HG02943 (cell line): ENCODE results near the gene IGSF23.
"Not testable (repeated sequence)": the region's sequence is repeated elsewhere in the genome, so short reads cannot be mapped to it uniquely, and the experiment has no call there.

Experiments used
- ATAC-seq: cut with Tn5 transposase; IDR thresholded peaks from one replicate; pipeline ENCODE4 v1.9.1; 2021; ENCODE audit warnings: mild to moderate bottlenecking, low read depth, moderate library complexity; ENCODE audit not compliant: unreplicated experiment

Gene IGSF23

DNA sequence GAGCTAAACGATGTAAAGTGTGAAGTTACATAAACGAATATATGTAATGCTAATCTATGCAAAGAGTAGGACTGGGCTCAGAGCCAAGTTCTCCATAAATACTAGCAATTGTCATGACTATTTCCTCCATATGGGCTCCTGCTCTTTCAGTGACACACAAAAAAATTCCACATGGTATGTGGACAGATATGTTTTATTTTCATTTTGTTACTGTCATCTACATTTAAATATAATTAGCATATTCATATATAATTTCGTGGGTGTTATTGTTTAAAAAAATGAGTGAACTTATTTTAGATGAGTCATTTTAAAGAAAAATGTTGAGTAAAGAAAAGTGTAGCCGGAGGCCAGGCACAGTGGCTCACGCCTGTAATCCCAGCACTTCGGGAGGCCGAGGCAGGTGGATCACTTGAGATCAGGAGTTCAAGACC, 5.0 kb upstream of the IGSF23 start:
- no peak for ATAC-seq

DNA sequence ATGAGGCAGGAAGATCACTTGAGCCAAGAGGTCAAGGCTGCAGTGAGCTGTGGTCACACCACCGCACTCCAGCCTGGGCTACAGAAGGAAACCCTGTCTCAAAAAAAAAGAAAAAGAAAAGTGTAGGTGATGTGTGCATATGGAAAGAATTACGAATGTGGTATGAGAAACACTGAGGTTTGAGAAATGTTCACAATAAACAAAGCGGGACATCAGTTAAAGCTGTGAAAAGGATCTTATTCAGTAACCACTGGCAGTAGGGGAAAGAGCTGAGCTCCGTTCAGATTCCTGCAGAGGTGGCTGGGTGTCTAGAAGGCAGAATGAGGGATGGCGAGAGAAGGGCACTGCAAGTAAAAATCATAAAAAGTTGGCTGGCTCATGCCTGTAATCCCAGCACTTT, 4.1 kb upstream of the IGSF23 start:
- ATAC-seq, result no peak

- not testable (repeated sequence) for ATAC-seq
These were observed 2.9 kb upstream of the IGSF23 start for GRCh38 chr19:44610497-44610896.

- ATAC-seq, result no peak
These were observed 1.5 kb upstream of the IGSF23 start for GRCh38 chr19:44611812-44612295.

- no peak for ATAC-seq
These were observed 950 bp downstream of the IGSF23 start for GRCh38 chr19:44614313-44614712.

DNA sequence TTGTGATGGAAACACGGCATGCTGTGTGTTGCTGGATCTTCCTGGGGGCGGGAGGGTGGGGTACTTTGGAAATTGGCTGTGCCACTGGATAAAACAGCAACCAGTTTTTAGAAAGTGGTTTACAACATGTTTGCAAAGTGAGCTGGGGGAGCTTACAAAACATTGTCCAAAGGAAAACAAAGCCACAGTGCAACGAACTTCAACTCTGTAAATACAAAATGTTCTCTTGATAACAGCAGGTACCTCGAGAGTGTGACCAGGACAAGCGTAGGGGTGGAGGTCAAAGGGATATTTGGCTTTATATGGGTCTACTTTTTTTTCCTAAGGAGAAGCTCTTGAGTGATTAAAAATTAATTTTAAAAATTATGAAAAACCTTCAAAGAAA, 2.5 kb downstream of the IGSF23 start:
- ATAC-seq, result no peak

- ATAC-seq, result no peak
These were observed 3.9 kb downstream of the IGSF23 start for GRCh38 chr19:44617110-44617880.

GRCh38 chr19:44618640-44619357, 5.4 kb downstream of the IGSF23 start:
- no peak for ATAC-seq

DNA sequence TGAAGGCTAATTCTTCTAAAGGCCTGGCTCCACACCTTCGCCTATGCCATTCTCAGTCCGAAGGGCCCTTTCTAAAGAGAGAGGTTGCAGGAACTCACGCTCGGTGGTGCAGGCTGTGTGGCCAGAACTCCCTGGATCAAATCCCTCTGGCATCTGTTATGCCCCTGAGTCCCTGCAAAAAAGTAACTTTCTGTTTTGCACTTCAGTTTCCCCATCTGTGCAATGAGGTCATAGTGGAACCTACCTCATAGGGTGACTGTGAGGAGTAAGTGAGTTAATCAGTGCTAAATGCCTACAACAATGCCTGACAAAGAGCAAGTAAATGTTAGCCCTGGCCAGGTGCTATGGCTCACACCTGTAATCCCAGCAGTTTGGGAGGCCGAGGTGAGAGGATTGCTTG, 7.3 kb downstream of the IGSF23 start:
- ATAC-seq, result no peak

DNA sequence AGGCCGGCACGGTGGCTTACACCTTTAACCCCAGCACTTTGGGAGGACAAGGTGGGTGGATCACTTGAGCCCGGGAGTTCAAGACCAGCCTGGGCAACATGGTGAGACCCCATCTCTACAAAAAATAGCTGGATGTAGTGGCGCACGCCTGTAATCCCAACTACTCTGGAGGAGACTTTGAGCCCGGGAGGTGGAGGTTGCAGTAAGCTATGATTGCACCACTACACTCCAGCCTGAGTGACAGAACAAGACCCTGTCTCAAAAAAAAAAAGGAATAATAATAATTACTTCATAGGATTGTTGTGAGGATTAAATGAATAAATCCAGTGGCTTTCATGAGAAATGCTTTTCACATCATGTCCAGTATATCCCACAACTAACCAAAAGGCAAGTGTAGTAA, 8.0 kb downstream of the IGSF23 start:
- ATAC-seq, result no peak

GRCh38 chr19:44623080-44623479, 9.7 kb downstream of the IGSF23 start:
- ATAC-seq, result no peak

DNA sequence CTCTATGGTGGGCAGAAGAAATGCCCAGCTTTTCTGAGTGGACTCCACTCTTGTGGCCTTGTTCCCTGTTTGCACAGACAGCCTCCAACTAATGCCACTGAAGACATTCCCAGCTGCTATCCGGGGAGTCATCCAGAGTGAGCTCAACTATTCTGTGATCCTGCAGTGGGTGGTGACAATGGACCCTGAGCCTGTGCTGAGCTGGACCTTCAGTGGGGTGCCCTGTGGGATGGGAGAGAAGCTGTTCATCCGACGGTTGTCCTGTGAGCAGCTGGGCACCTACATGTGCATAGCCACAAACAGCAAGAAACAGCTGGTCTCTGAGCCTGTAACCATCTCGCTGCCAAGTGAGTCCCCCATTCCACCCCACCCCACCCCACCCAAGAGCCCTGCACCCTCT, 10.3 kb downstream of the IGSF23 start:
- no peak for ATAC-seq

DNA sequence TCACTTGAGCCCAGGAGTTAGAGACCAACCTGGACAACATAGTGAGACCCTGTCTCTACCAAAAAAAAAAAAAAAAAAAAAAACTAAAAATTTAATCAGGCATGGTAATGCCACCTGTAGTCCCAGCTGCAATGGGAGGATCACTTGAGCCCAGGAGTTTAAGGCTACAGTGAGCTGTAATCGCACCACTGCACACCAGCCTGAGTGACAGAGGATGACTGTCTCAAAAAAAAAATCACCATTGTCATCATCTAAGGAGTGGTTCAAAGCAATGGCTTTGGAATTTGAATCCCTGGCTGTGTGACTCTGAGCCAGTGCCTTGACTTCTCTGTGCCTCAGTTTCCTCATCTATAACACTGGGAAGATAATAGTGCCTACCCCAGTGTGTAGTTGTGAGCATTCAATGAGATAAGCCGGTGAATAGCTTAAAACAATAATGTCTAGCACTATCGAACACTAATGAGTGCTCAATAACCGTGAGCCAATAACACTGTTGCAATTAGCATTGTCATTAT, 11.5 kb downstream of the IGSF23 start:
- ATAC-seq, result no peak

DNA sequence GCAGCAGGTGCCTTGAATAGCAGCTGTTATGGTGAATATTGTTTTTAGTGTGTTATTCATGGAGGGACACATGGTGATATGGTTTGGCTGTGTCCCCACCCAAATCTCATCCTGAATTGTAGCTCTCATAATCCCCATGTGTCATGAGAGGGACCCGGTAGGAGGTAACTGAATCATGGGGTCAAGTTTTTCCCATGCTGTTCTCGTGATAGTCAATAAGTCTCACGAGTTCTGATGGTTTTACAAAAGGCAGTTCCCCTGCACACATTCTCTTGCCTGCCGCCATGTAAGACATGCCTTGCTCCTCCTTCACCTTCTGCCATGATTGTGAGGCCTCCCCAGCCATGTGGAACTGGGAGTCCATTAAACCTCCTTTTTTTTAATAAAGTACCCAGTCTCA, 12.3 kb downstream of the IGSF23 start:
- not testable (repeated sequence) for ATAC-seq

- ATAC-seq, result no peak
These were observed 12.8 kb downstream of the IGSF23 start for GRCh38 chr19:44626048-44626624.

GRCh38 chr19:44627631-44628030, 14.3 kb downstream of the IGSF23 start:
- no peak for ATAC-seq

- no peak for ATAC-seq
These were observed 15.4 kb downstream of the IGSF23 start for GRCh38 chr19:44628793-44629192.

DNA sequence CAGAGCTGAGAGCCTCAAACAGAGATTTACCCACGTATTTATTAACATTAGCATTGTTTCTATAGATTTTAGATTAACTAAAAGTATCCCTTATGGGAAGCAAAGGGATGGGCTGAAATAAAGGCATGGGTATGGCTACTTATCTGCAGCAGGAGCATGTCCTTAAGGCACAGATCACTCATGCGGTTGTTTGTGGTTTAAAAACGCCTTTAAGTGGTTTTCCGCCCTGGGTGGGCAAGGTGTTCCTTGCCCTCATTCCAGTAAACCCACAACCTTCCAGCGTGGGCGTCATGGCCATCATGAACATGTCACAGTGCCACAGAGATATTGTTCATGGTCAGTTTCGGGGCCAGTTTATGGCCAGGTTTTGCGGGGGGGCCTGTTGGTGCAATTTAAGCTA, 18.2 kb downstream of the IGSF23 start:
- not testable (repeated sequence) for ATAC-seq

DNA sequence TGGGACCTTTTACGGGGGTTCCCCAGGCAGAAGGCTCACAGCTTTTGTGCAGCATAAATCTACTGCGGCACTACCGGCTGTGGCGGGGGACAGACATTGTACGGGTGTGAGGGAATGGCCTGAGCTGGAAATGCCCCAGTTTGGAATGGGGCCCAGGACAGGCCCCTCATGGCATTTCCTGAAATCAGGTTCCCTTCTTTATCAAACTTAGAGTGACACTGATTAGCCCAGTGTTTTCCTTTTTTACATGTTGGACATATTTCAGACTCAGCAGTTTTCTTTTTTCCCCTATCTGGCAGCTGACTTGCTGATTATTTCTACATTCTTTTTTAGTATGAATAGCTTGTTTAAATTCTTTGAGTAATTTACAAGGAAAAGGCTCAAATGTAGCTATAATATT, 20.7 kb downstream of the IGSF23 start:
- not testable (repeated sequence) for ATAC-seq

- ATAC-seq, result no peak
These were observed 21.4 kb downstream of the IGSF23 start for GRCh38 chr19:44634785-44635184.
